KMS-11 (cell line): ENCODE results near the gene C4orf50.

Experiments
- H2AFZ ChIP-seq: fragments of 200-600 bp; sonication (generic); 2 replicates; pipeline ENCODE4 v1.6.1; 2016; ENCODE audit warnings: antibody characterized with exemption, mixed run types, low read depth
- H3K27ac ChIP-seq: fragments of 200-600 bp; sonication (generic); 2 replicates; pipeline ENCODE4 v1.6.1; 2016; ENCODE audit warnings: mild to moderate bottlenecking, mixed run types
- H3K27me3 ChIP-seq: fragments of 200-600 bp; sonication (generic); 2 replicates; pipeline ENCODE4 v1.6.1; 2017; ENCODE audit warnings: mild to moderate bottlenecking, low read depth, mixed run types, moderate library complexity; ENCODE audit not compliant: insufficient read depth
- H3K36me3 ChIP-seq: fragments of 200-600 bp; sonication (generic); 2 replicates; pipeline ENCODE4 v1.6.1; 2017; ENCODE audit warnings: mild to moderate bottlenecking, mixed run types; ENCODE audit not compliant: insufficient read depth
- H3K4me1 ChIP-seq: fragments of 200-600 bp; sonication (generic); 2 replicates; pipeline ENCODE4 v1.6.1; 2016; ENCODE audit warnings: mild to moderate bottlenecking, low read depth, mixed run types; ENCODE audit not compliant: poor library complexity, severe bottlenecking
- H3K4me2 ChIP-seq: fragments of 200-600 bp; sonication (generic); 2 replicates; pipeline ENCODE4 v1.7.0; 2016; ENCODE audit warnings: mild to moderate bottlenecking, mixed run types
- H3K4me3 ChIP-seq: fragments of 200-600 bp; sonication (generic); IDR thresholded peaks from 2 replicates; pipeline ENCODE4 v1.6.1; 2017; ENCODE audit warnings: low read depth, low read length, mixed read lengths; ENCODE audit not compliant: insufficient read depth
- H3K79me2 ChIP-seq: fragments of 200-600 bp; sonication (generic); 2 replicates; pipeline ENCODE4 v1.6.1; 2016; ENCODE audit warnings: low read depth, mixed run types; ENCODE audit not compliant: insufficient read depth
- H3K9ac ChIP-seq: fragments of 200-600 bp; sonication (generic); 2 replicates; pipeline ENCODE4 v1.6.1; 2016; ENCODE audit warnings: mild to moderate bottlenecking, mixed run types
- H4K20me1 ChIP-seq: fragments of 200-600 bp; sonication (generic); 2 replicates; pipeline ENCODE4 v1.6.1; 2016; ENCODE audit warnings: mild to moderate bottlenecking, mixed run types; ENCODE audit not compliant: insufficient read depth
- CTCF ChIP-seq: fragments of 200-600 bp; sonication (generic); conservative IDR thresholded peaks from 2 replicates; pipeline ENCODE4 v1.6.1; 2017; ENCODE audit warnings: low read depth, mild to moderate bottlenecking, antibody characterized with exemption, low read length, moderate library complexity, mixed read lengths

The C4orf50 gene

GRCh38 chr4:5851637-5852301 lies 166.5 kb downstream of the C4orf50 start:
- no peak overlapping the region for H3K9ac ChIP-seq
- H3K4me3 ChIP-seq, result no peak overlapping the region
- no peaks in the 10 kb centered on the region for H3K27me3 ChIP-seq
- H2AFZ ChIP-seq, result no peak overlapping the region
- H3K36me3 ChIP-seq, result no peaks in the 10 kb centered on the region
- H3K4me1 ChIP-seq, result no peaks in the 10 kb centered on the region
- H4K20me1 ChIP-seq, result no peaks in the 10 kb centered on the region
- no peak for TF ChIP-seq CTCF
- H3K4me2 ChIP-seq, result no peak overlapping the region
- no peaks in the 10 kb centered on the region for H3K79me2 ChIP-seq
- no peak overlapping the region for H3K27ac ChIP-seq
